IMR-90 (cell line): ENCODE results near the gene MILR1. TPM values are rescaled to one million over a fixed set of nuclear protein-coding genes. Genes with fewer than 3 reads are reported as not detected.

Experiments used
- ATAC-seq: fragments of 200-7000 bp; cut with Tn5 transposase; 2 replicates; pipeline ENCODE4 v1.9.1; 2020; ENCODE audit warnings: low read depth, mild to moderate bottlenecking, moderate library complexity
- BruUV-seq: library from RNA; stranded (reverse); fragments of 400-500 nt; replicated peaks from 2 replicates; lab custom pipeline; 2021; lab: Mats Ljungman, UMichigan
- CTCF ChIA-PET: fragments of 300-600 bp; formaldehyde crosslinking; extraction: SDS; loops from one replicate; lab custom pipeline; 2021; ENCODE audit warnings: antibody characterized with exemption; lab: Yijun Ruan, JAX
- POLR2A ChIA-PET: fragments of 300-600 bp; sonication (Branson Sonifier 250); formaldehyde crosslinking; loops from one replicate; lab custom pipeline; 2022; ENCODE audit warnings: antibody characterized with exemption; ENCODE audit not compliant: unreplicated experiment; lab: Charles Lee
- DNase-seq: peaks from one replicate; pipeline ENCODE4 v3.0.0; 2013
- H2AFZ ChIP-seq: replicated peaks from 2 replicates; pipeline ENCODE3; 2013; ENCODE audit warnings: low read length, mild to moderate bottlenecking; ENCODE audit not compliant: poor library complexity
- H2AK5ac ChIP-seq: 2 replicates; pipeline ENCODE4 v1.6.1; 2013; ENCODE audit warnings: low read depth, low read length, inconsistent platforms
- H2AK9ac ChIP-seq: replicated peaks from 2 replicates; pipeline ENCODE3; 2013; ENCODE audit warnings: mild to moderate bottlenecking, low read depth, low read length, moderate library complexity; ENCODE audit not compliant: poor library complexity
- H2BK120ac ChIP-seq: 2 replicates; pipeline ENCODE4 v1.6.1; 2013; ENCODE audit warnings: low read depth, low read length, inconsistent platforms
- H2BK15ac ChIP-seq: 3 replicates; pipeline ENCODE4 v1.6.1; 2013; ENCODE audit warnings: low read depth, low read length, inconsistent platforms
- H2BK20ac ChIP-seq: 2 replicates; pipeline ENCODE4 v1.6.1; 2013; ENCODE audit warnings: low read depth, mild to moderate bottlenecking, inconsistent platforms, low read length, moderate library complexity
- H2BK5ac ChIP-seq: 2 replicates; pipeline ENCODE4 v1.6.1; 2013; ENCODE audit warnings: mild to moderate bottlenecking, low read depth, low read length, inconsistent platforms; ENCODE audit not compliant: poor library complexity, severe bottlenecking
- H3K14ac ChIP-seq: replicated peaks from 2 replicates; pipeline ENCODE4 v1.6.1; 2013; ENCODE audit warnings: low read depth, low read length, inconsistent platforms
- H3K18ac ChIP-seq: 2 replicates; pipeline ENCODE4 v1.6.1; 2013; ENCODE audit warnings: low read depth, low read length, control low read depth
- H3K23ac ChIP-seq: 2 replicates; pipeline ENCODE4 v1.6.1; 2013; ENCODE audit warnings: low read depth, low read length, inconsistent platforms
- H3K27ac ChIP-seq: 2 replicates; pipeline ENCODE4 v1.5.1; 2013; ENCODE audit warnings: mild to moderate bottlenecking, control low read depth, low read length; ENCODE audit not compliant: insufficient read depth
- H3K27me3 ChIP-seq: 2 replicates; pipeline ENCODE4 v1.6.1; 2013; ENCODE audit warnings: low read length; ENCODE audit not compliant: control insufficient read depth, insufficient read depth
- H3K36me3 ChIP-seq: 2 replicates; pipeline ENCODE4 v1.6.1; 2013; ENCODE audit warnings: low read length, mixed read lengths; ENCODE audit not compliant: control insufficient read depth, insufficient read depth
- H3K4ac ChIP-seq: 2 replicates; pipeline ENCODE4 v1.6.1; 2013; ENCODE audit warnings: low read depth, low read length, inconsistent platforms
- H3K4me1 ChIP-seq: 2 replicates; pipeline ENCODE4 v1.6.1; 2013; ENCODE audit warnings: low read length, mixed read lengths; ENCODE audit not compliant: control insufficient read depth, insufficient read depth
- H3K4me2 ChIP-seq: 2 replicates; pipeline ENCODE4 v1.6.1; 2013; ENCODE audit warnings: low read depth, mild to moderate bottlenecking, control low read depth, low read length, moderate library complexity
- H3K4me3 ChIP-seq: 2 replicates; pipeline ENCODE4 v1.5.1; 2013; ENCODE audit warnings: low read depth, mild to moderate bottlenecking, control low read depth, low read length, moderate library complexity; ENCODE audit not compliant: insufficient read depth
- H3K56ac ChIP-seq: 2 replicates; pipeline ENCODE4 v1.6.1; 2013; ENCODE audit warnings: low read length, inconsistent platforms; ENCODE audit not compliant: insufficient read depth; ENCODE audit errors: extremely low read depth
- H3K79me1 ChIP-seq, 2 experiments: 2 replicates each; pipeline ENCODE4 v1.6.1; 2013; ENCODE audit warnings: low read length in 2 of 2, inconsistent platforms in 1 of 2, low read depth in 1 of 2
- H3K9ac ChIP-seq: 2 replicates; pipeline ENCODE4 v1.6.1; 2013; ENCODE audit warnings: low read depth, low read length, control low read depth
- H3K9me1 ChIP-seq: 2 replicates; pipeline ENCODE4 v1.6.1; 2013; ENCODE audit warnings: low read length, inconsistent platforms; ENCODE audit not compliant: insufficient read depth
- H3K9me3 ChIP-seq: 2 replicates; pipeline ENCODE4 v1.6.1; 2013; ENCODE audit warnings: low read length; ENCODE audit not compliant: control insufficient read depth, insufficient read depth
- H4K20me1 ChIP-seq: 2 replicates; pipeline ENCODE4 v1.6.1; 2013; ENCODE audit warnings: low read length, inconsistent platforms; ENCODE audit not compliant: insufficient read depth
- H4K5ac ChIP-seq: 2 replicates; pipeline ENCODE4 v1.6.1; 2013; ENCODE audit warnings: mild to moderate bottlenecking, low read depth, low read length, control low read depth
- H4K8ac ChIP-seq, 2 experiments: 2 replicates each; pipeline ENCODE4 v1.6.1; 2013; ENCODE audit warnings: low read depth in 2 of 2, low read length in 2 of 2, control low read depth in 1 of 2, inconsistent platforms in 1 of 2
- H4K91ac ChIP-seq: 2 replicates; pipeline ENCODE4 v1.6.1; 2013; ENCODE audit warnings: low read depth, low read length, inconsistent platforms; ENCODE audit not compliant: insufficient read depth
- BHLHE40 ChIP-seq: fragments of 150-350 bp; IDR thresholded peaks from 2 replicates; pipeline ENCODE4 v1.6.1; 2016; ENCODE audit warnings: mild to moderate bottlenecking, low read depth, low read length
- CEBPB ChIP-seq: IDR thresholded peaks from 2 replicates; pipeline ENCODE4 v1.6.1; 2012; ENCODE audit warnings: low read depth, low read length, improper control_type of control experiment
- CHD1 ChIP-seq: IDR thresholded peaks from 2 replicates; pipeline ENCODE4 v1.6.1; 2012; ENCODE audit warnings: low read depth, low read length, improper control_type of control experiment
- CTCF ChIP-seq: conservative IDR thresholded peaks from 2 replicates; pipeline ENCODE4 v1.5.1; 2012; ENCODE audit warnings: mild to moderate bottlenecking, low read depth, low read length, improper control_type of control experiment
- FOS ChIP-seq: fragments of 150-350 bp; IDR thresholded peaks from 2 replicates; pipeline ENCODE4 v1.6.1; 2016; ENCODE audit warnings: low read depth, low read length
- MAFK ChIP-seq: IDR thresholded peaks from 2 replicates; pipeline ENCODE4 v1.6.1; 2012; ENCODE audit warnings: low read depth, low read length, improper control_type of control experiment
- MAZ ChIP-seq: IDR thresholded peaks from 2 replicates; pipeline ENCODE4 v1.6.1; 2012; ENCODE audit warnings: low read depth, mild to moderate bottlenecking, low read length, improper control_type of control experiment, moderate library complexity, borderline replicate concordance
- MXI1 ChIP-seq: IDR thresholded peaks from 2 replicates; pipeline ENCODE4 v1.6.1; 2012; ENCODE audit warnings: low read depth, mild to moderate bottlenecking, low read length, moderate library complexity, borderline replicate concordance
- NFE2L2 ChIP-seq: fragments of 150-350 bp; IDR thresholded peaks from 2 replicates; pipeline ENCODE4 v1.6.1; 2016; ENCODE audit warnings: low read depth, mild to moderate bottlenecking, low read length
- POLR2A ChIP-seq: IDR thresholded peaks from 2 replicates; pipeline ENCODE4 v1.6.1; 2012; ENCODE audit warnings: mild to moderate bottlenecking, low read depth, low read length
- RAD21 ChIP-seq: IDR thresholded peaks from 2 replicates; pipeline ENCODE4 v1.6.1; 2012; ENCODE audit warnings: low read length, improper control_type of control experiment
- RCOR1 ChIP-seq: IDR thresholded peaks from 2 replicates; pipeline ENCODE4 v1.6.1; 2012; ENCODE audit warnings: mild to moderate bottlenecking, low read length, improper control_type of control experiment; ENCODE audit not compliant: insufficient replicate concordance
- RFX5 ChIP-seq: IDR thresholded peaks from 2 replicates; pipeline ENCODE4 v1.8.0; 2012; ENCODE audit warnings: low read depth, mild to moderate bottlenecking, low read length, moderate library complexity
- SMC3 ChIP-seq: fragments of 150-350 bp; IDR thresholded peaks from 2 replicates; pipeline ENCODE4 v1.6.1; 2016; ENCODE audit warnings: low read depth, mild to moderate bottlenecking, antibody characterized with exemption, low read length, moderate library complexity
- USF2 ChIP-seq: fragments of 150-350 bp; IDR thresholded peaks from 2 replicates; pipeline ENCODE4 v1.6.1; 2017; ENCODE audit warnings: mild to moderate bottlenecking, antibody characterized with exemption, low read length, low read depth
- WGBS, 2 experiments: methylation state at CpG; one replicate each; pipeline versions ENCODE4 v1.1.5 to v1.1.7; 2013; ENCODE audit warnings: missing lambda C conversion rate in 2 of 2; ENCODE audit not compliant: insufficient read length in 1 of 2; ENCODE audit errors: extremely low coverage in 2 of 2; 5-methylcytosine and 5-hydroxymethylcytosine counted together
- dilution Hi-C: fragments of 300-500 bp; cut with HindIII; formaldehyde crosslinking; loops from one replicate; pipeline ENCODE4 v1.14.3; 2018; ENCODE audit warnings: low sequenced_read_pairs; ENCODE audit not compliant: unreplicated experiment
- in situ Hi-C: fragments of 300-500 bp; cut with MboI; formaldehyde crosslinking; loops from 3 replicates; pipeline ENCODE4 v1.14.3; 2019; ENCODE audit warnings: low sequenced_read_pairs, inconsistent platforms, mixed read lengths
- intact Hi-C: fragments of 100-400 bp; cut with micrococcal nuclease; formaldehyde crosslinking; loops from 2 replicates; pipeline ENCODE4 v1.10.0; 2022
- polyA plus RNA-seq, 3 experiments: library from polyadenylated mRNA; depleted of rRNA; stranded (reverse); fragments of >200 nt; gene quantifications; 2 replicates each; pipeline ENCODE4 v1.2.3, GENCODE V29; 2012; ENCODE audit warnings: low replicate concordance in 1 of 3
- total RNA-seq: library from RNA; depleted of rRNA; stranded (reverse); fragments of >200 nt; gene quantifications from 2 replicates; pipeline ENCODE4 v1.2.3, GENCODE V29; 2012
- TF ChIP-seq, protein P1 (sequence below): fragments of 150-350 bp; IDR thresholded peaks from 2 replicates; pipeline ENCODE4 v1.6.1; 2016; ENCODE audit warnings: low read depth, mild to moderate bottlenecking, low read length, moderate library complexity, borderline replicate concordance

MILR1 gene
- total and polyA plus RNA-seq, 2 of the 4 experiments (the other 2 are of a cell fraction), result 0.36 to 0.44 TPM

GRCh38 chr17:64439956-64440355, 9.0 kb upstream of the MILR1 start:
- dilution Hi-C loops (no loop called here), in situ Hi-C loops (no loop called here), intact Hi-C loops (no loop called here)
- Histone ChIP-seq H3K4ac (no peak overlapping the region), H2BK5ac (no peak overlapping the region), H3K23ac (no peak overlapping the region), H2BK15ac (no peak overlapping the region), H4K8ac (no peak overlapping the region), H3K56ac (no peak overlapping the region), H3K27ac (no peak overlapping the region), H2AK5ac (no peak overlapping the region), H3K4me1 (no peaks in the 10 kb centered on the region), H4K20me1 (no peaks in the 10 kb centered on the region), H3K36me3 (no peaks in the 10 kb centered on the region), H3K14ac (no peak overlapping the region), H2AFZ (no peak overlapping the region), H2BK120ac (no peak overlapping the region), H2AK9ac (no peak overlapping the region), H4K5ac (no peak overlapping the region), H3K27me3 (no peaks in the 10 kb centered on the region), H3K4me2 (no peak overlapping the region), H3K9me3 (peaks cover 17% of the 10 kb centered on the region), H3K9me1 (no peaks in the 10 kb centered on the region), H3K79me1 (no peaks in the 10 kb centered on the region), H2BK20ac (no peak overlapping the region), H3K9ac (no peak overlapping the region), H4K91ac (no peak overlapping the region), H3K4me3 (no peak overlapping the region), H3K18ac (no peak overlapping the region)
- no CpG with 5 or more reads among the region's 2 CpGs for WGBS, 2 experiments
- ChIA-PET POLR2A (no interaction called here), CTCF (no interaction called here)
- no peak for ATAC-seq
- BruUV-seq, result no TSS peak
- no peak for DNase-seq
- no peak for TF ChIP-seq USF2
- no peak for TF ChIP-seq RCOR1
- no peak for TF ChIP-seq CTCF
- no peak for TF ChIP-seq NFE2L2
- no peak for TF ChIP-seq MAZ
- no peak for TF ChIP-seq POLR2A
- TF ChIP-seq, protein P1, sequence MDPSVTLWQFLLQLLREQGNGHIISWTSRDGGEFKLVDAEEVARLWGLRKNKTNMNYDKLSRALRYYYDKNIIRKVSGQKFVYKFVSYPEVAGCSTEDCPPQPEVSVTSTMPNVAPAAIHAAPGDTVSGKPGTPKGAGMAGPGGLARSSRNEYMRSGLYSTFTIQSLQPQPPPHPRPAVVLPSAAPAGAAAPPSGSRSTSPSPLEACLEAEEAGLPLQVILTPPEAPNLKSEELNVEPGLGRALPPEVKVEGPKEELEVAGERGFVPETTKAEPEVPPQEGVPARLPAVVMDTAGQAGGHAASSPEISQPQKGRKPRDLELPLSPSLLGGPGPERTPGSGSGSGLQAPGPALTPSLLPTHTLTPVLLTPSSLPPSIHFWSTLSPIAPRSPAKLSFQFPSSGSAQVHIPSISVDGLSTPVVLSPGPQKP, result no peak
- TF ChIP-seq MXI1, result no peak
- no peak for TF ChIP-seq MAFK
- no peak for TF ChIP-seq SMC3
- no peak for TF ChIP-seq CEBPB
- TF ChIP-seq RFX5, result no peak
- TF ChIP-seq CHD1, result no peak
- no peak for TF ChIP-seq RAD21
- no peak for TF ChIP-seq BHLHE40
- TF ChIP-seq FOS, result no peak
